ENCODE results near the gene NFAM1.

DNA sequence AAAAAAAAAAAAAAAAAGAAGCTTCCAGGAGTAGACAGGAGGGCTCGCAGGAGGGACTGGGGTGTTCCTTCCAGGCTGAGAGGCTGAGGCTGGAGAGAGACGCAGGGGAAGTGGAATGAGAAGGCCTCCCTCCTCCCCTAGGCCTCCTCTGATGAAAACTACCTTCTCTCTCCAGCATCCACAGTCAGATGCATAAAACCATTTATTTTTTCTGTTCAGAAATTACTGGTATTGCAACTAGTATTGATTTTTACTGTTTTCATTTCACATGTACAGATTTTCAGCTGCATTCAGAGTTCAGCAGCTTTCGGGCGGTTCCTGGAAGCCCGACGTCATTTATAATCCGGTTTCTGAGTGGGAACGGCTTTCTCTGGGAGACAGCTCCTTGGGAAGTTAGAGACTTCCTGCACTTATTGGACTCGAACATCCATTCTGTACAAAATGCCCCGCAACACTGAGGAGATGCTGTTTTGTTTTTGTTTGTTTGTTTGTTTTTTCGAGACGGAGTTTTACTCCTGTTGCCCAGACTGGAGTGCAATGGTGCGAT is 6.9 kb upstream of the NFAM1 start:
- TF ChIP-seq, protein P1, sequence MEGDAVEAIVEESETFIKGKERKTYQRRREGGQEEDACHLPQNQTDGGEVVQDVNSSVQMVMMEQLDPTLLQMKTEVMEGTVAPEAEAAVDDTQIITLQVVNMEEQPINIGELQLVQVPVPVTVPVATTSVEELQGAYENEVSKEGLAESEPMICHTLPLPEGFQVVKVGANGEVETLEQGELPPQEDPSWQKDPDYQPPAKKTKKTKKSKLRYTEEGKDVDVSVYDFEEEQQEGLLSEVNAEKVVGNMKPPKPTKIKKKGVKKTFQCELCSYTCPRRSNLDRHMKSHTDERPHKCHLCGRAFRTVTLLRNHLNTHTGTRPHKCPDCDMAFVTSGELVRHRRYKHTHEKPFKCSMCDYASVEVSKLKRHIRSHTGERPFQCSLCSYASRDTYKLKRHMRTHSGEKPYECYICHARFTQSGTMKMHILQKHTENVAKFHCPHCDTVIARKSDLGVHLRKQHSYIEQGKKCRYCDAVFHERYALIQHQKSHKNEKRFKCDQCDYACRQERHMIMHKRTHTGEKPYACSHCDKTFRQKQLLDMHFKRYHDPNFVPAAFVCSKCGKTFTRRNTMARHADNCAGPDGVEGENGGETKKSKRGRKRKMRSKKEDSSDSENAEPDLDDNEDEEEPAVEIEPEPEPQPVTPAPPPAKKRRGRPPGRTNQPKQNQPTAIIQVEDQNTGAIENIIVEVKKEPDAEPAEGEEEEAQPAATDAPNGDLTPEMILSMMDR (IDR thresholded peaks at IDR 0.05): no peak
- no peak for TF ChIP-seq POLR2A (IDR thresholded peaks at IDR 0.05)
